NCI-H1930 (cell line): ENCODE measurements around the gene CDHR3.
"Not testable (repeated sequence)": the region's sequence is repeated elsewhere in the genome, so short reads cannot be mapped to it uniquely, and the experiment has no call there.

Source experiments
- DNase-seq, 2 experiments: peaks; one replicate each; lab custom pipeline; 2025; lab: John Stamatoyannopoulos, UW

The CDHR3 gene, protein sequence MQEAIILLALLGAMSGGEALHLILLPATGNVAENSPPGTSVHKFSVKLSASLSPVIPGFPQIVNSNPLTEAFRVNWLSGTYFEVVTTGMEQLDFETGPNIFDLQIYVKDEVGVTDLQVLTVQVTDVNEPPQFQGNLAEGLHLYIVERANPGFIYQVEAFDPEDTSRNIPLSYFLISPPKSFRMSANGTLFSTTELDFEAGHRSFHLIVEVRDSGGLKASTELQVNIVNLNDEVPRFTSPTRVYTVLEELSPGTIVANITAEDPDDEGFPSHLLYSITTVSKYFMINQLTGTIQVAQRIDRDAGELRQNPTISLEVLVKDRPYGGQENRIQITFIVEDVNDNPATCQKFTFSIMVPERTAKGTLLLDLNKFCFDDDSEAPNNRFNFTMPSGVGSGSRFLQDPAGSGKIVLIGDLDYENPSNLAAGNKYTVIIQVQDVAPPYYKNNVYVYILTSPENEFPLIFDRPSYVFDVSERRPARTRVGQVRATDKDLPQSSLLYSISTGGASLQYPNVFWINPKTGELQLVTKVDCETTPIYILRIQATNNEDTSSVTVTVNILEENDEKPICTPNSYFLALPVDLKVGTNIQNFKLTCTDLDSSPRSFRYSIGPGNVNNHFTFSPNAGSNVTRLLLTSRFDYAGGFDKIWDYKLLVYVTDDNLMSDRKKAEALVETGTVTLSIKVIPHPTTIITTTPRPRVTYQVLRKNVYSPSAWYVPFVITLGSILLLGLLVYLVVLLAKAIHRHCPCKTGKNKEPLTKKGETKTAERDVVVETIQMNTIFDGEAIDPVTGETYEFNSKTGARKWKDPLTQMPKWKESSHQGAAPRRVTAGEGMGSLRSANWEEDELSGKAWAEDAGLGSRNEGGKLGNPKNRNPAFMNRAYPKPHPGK

DNA sequence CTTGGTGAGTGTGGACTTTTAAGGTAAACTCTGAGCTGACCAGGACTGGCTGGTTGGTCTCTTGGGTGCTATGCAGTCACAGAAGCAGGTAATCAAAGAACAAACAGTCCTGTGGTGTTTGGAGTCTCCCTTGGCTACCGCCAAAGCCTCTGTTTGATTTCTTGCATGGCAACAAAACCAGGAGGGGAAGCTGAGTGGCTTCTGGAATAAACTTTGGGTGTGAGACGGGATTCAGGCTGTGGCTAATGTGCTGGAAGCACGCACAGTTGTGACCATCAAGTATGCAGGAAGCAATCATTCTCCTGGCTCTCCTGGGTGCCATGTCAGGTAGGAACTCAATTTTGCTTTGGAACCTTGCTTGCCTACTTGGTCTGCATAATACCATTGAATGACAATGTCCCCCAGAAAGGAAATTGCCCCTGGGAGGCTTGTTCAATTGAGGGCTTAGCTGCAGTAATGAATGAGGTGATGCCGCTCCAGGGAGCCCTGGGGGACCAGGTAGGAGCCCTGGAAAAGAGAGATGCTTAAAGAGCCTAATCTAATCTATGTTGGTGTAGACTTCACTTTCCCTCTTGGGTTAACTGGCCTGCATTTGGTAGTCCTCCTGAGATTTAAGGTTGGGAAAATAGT lies at the start of gene CDHR3:
Gene CDHR3 (plus strand): TSS at position 227 of the 630 bp plus-strand sequence. CDS start 55 bp downstream, at position 282.
- DNase-seq, result peak; percentile 54 to 92

DNA sequence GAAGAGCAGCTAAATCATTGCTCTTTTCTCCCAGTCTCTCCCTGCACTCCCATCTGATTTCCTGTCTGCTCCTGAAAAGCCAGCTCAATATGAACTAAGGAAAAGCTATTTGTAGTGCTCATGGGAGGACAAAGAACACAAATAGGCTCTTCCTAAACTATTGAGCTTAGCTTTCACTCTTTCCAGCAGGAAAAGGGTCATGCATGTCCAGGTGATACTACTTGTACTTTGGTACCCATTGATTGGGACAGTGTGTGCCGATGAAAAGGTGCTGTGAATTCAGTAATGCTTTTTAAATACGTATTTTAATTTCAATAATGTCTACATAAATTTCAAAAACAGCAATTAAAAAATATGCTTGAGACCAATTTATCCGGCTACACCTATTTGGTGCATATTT lies 49.1 kb upstream of the CDHR3 start:
- no peak for DNase-seq

DNA sequence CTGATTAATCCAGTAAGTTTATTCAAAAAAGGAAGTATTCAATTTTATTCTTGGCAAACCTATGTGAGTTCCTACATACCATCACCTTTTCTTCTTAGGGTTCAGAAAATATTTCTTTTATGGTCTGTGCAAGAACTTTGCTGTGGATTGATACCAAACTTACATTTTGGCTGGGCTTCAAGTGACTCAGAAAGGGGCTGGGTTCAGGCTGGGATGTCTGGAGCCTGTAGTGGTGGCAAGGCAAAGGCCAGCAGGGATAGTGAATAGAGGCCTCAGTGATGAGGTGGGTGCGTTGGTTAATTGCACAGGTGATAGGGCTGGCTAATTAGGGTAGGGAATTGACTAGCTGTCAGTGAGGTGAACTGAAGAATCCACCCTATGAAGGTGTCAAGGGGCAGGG lies 46.5 kb upstream of the CDHR3 start:
- no peak for DNase-seq

DNA sequence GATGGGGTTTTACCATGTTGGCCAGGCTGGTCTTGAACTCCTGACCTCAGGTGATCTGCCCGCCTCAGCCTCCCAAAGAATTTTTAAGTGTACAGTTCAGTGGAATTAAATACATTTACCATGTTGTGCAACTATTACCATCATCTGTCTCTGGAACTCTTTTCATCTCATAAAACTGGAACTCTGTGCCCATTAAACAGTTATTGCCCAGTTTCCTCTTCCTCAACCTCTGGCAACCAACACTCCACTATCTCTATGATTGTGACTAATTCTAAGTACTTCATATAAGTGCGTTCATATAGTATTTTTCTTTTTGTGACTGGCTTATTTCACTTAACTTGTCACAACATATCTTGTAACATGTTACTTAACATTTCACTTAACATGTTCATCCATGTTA lies 45.4 kb upstream of the CDHR3 start:
- DNase-seq, result no peak

DNA sequence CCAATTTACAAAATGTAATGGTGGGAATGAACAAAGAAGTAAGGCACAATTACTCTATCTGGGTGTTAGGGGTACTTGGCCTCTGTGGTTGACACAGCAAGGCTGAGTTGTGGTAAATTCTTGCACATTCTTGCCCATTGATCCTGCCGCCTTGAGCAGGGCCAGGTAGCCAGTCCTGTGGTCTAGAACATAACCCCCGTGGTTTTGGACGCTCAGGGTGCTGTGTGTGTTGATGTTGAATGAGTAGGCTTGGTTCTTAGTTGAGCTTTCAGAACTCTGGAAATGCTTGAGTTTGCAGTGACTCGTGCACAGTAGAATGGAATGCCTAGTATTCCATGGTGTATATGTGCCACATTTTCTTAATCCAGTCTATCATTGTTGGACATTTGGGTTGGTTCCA lies 42.3 kb upstream of the CDHR3 start:
- no peak for DNase-seq

DNA sequence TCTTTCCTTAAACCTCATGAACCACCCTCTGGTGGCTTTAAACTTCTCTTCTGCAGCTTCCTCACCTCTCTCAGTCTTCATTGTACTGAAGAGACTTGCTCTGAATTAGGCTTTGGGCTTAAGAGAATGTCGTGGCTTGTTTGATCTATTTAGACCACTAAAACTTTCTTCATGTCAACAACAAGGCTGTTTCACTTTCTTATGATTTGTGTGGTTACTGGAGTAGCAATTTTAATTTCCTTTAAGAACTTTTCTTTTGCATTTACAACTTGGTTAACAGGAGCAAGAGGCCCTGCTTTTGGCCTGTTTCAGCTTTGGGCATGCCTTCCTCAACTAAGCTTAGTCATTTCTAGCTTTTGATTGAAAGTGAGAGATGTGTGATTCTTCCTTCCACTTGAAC lies 38.1 kb upstream of the CDHR3 start:
- DNase-seq, result no peak

DNA sequence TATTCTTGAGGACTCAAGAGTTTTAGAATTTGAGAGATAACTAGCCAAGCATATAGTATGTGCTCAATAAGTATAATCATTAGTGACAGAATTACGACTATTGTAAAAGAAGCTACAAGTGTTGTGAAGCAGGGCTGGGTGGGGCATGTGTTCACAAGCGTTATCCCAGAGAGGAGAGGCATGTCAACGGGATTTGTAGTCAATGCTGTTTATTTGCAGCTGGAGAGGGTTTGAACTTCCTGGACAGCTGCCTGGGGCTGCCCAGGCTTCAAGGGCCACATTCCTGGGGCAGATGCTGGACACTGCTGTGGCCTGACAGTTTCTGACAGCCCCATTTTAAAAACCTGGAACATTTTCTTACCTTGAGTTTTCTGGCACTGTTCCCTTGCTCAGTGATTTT lies 36.9 kb upstream of the CDHR3 start:
- no peak for DNase-seq

DNA sequence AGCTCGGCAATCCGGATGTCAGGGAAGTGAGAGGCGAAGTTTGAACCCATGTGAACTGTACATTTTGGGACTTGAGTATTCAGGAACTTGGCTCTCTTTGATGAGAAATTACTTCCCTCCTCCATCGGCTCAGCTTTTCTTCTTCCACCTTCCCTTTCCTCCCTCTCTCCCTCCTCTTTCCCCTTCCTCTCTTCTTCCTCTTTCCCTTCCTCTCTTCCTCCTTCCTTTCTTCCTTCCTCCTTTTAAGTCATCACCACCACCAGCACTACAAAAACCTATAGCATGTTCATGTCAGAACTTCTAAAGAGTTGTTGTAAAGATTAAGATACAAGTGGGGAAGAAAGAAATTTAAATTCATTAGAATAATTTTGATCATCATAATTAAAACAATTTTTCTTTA lies 31.9 kb upstream of the CDHR3 start:
- DNase-seq, result no peak

DNA sequence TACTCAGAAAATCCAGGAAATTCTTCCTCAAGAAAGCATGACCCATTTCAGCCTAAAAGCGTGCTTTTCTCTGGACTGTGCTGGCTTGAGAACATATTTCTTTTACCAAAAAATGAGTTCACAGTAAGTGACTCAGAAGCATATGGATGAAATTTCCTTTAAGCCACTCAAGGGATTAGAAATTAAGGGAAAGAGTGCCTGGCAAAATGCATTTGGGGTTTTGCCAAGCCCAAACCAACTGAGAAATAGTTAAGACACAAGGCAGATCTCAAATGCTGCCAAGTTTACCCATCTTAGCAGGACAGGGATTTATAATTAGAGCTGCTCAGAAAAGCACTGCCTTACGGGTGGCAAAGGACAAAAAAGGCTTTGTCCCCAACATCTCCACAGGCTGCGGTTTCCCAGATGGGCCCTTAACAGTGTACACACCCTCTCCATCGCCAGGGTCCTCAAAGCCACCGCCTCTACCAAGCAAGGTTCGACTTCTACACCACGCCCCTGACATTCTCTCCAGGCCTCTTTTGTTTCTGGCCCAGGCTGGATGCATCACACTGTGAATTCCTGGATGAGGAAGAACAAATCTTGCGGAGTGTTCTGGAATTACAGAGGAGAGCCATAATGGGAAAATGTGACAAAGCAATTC lies 30.1 kb upstream of the CDHR3 start:
- DNase-seq, result no peak

DNA sequence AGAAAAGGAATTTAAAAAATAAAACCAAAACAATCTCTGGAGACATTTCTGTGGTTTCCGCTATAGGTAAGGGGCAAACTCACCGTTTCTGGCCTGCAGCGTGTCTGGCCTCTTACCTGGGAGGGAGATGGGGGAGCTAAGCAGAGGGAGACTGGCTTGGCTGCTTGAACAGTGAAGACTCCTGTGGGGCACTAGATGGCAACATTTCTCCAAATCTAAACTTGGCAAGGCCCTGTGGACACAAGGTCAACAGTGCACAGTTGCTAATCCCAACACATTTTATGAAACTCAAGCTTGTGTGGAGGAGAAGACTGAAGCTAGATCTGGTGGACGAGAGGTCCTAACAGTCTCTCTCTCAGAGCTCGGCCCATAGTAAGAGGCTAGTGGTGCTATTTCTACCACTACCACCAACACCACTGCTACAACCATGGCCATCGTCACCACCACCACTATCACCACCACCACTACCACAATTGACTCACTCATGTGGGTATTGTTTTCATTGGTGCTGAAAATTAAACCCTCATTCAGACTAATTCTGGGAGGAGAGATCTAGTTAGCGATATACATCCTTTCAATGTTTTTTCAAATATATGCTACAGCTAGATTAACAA lies 28.4 kb upstream of the CDHR3 start:
- peak; percentile 50 to 79 for DNase-seq

DNA sequence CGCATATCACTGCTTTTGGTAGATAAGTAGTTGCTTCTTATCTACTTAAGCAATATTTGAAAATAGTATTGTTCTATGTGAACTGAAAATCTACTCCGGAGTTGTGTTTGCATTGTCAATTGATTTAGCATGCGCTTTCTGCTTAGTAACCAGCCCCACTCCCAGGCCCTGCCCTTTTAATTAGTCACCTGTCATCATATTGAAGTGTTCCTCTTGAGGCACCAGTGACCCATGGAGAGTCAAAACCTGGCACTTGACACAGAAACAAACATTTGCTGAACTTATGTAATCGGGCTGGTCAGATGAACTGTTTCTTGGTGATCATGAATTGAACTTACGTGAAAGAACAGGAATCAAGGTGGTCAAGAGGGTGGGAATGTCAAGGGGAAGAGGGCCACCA lies 27.8 kb upstream of the CDHR3 start:
- DNase-seq, result no peak

DNA sequence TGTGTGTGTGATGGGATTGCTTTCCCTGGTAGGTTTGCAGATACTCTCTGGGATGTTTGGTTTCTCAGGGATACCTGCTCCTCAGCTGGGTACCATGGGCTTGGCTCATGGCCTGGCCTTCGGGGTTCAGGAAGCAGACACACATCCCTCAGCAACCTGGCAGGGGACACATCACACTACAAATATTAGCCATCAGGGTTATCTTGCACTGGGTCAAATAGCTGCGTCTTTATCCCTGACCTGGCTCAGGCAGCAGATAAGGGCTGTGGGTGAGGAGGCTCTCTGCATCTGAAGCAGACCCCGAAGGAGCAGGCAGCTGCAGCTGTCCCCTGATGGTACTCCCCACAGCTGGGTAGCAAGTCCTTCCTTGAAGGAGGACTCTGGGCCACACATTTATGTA lies 25.7 kb upstream of the CDHR3 start:
- DNase-seq, result no peak

DNA sequence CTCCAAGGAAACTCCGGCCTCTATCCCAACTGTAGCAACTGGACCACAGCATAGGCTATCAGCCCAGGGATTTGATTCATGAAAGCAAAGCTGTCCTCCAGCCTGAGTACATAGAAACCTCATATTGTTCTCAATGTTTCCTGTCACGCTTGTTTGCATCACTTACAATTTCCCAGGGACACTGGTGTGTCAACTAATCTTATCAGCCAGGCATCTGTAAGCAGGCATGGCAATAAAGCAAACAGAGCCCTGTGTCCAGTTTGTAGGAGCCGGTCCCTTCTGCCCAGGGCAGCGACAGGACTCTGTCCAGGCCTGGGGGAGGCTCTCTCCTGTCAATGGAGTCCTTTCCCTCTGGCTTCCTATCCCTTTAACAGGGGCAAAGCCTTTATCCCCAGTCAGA lies 23.0 kb upstream of the CDHR3 start:
- peak; percentile 53 to 64 for DNase-seq

DNA sequence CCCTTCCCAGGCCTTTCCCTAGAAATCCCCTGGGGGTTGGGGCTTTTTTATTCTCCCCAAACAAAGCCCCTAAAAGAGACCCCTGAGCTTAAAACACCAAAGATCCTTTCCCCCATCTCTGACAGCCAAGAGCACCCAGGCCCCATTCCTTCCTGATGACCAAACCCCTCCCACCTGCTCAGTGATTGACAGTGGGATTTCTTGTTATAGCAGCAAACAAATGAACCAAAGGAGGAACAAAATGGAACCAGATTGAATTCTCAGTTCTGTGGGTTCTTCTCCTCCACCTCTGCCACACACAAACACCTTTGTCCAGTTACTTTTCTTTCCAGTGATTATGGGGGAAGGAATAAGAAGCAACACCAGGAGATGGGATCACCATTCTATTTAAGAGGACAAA lies 21.5 kb upstream of the CDHR3 start:
- no peak for DNase-seq

DNA sequence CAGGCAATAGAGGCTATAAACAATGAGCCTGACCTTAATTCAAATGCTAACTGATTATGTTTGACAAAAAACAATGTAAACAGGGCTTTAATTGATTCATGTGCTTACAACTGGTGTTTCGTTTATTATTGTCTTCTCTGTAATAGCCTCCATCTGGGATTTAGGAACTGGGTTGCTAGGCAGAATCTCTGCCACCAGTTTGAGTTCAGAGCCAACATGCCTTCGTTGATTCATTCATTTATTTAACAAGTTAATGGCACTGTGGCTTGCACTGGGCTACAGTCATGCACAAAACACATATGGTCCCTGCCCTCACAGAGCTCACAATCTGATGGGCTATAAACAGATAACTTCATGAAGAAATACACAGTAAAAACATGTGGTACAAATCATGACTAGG lies 19.6 kb upstream of the CDHR3 start:
- DNase-seq, result no peak

DNA sequence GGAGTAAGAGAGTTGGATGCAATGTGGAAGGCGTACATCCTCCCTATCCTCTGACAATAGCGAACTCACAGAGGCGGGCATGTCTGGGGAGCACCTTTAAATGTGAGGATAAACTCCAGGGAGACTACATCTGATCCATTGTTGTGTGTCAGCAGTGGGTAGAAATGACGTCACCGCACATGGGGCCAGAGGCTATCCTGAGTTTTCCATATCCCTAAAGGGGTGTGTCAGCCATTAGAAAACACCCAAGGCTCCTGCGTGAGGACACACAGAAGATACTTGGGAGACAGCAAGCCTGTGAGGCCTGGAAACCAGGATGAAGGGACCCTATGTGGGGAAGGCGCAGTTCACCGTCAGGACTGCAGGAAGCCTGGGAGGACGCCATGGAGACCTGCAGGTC lies 17.2 kb upstream of the CDHR3 start:
- DNase-seq, result no peak

DNA sequence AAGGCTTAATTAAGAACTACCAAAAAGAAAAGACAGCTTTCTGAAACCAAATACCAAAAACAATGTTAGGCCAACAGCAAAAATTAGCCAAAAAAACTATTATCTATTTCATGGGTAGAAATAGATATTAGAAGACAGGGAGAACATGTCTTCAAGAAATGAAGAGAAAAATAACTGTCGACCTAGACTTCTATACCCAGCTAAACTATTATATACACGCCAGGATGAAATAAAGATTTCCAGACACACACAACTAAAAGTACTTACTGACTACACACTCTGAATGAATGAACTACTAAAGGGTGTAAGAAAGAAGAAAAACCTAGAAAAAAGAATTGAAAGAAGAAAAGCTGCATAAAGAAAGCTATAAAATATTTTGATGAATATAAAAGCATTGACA lies 11.5 kb upstream of the CDHR3 start:
- DNase-seq, result no peak

DNA sequence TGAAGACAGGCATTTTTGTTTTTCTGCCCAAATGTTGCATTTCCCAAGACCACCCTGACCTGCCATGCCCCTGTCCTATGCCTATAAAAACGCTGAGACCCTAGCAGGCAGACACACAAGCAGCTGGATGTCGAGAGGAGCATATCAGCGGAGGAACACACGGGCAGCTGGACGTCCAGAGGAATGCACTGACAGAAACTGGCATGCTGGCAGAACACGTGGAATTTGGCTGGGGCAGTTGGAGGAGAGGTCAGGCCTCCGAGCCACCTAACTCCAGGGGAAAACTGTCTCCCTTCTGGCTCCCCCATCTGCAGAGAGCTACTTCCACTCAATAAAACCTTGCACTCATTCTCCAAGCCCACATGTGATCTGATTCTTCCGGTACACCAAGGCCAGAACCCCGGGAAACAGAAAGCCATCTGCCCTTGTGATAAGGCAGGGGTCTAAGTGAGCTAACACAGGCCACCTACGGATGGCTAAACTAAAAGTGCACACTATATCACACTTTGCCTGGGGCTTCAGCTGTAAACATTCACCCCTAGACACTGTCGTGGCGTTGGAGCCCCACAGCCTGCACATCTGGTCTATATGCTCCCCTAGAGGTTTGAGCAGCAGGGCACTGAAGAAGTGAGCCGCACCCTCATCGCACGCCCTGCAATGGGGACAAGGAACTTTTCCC lies 10.0 kb upstream of the CDHR3 start:
- DNase-seq, result no peak

DNA sequence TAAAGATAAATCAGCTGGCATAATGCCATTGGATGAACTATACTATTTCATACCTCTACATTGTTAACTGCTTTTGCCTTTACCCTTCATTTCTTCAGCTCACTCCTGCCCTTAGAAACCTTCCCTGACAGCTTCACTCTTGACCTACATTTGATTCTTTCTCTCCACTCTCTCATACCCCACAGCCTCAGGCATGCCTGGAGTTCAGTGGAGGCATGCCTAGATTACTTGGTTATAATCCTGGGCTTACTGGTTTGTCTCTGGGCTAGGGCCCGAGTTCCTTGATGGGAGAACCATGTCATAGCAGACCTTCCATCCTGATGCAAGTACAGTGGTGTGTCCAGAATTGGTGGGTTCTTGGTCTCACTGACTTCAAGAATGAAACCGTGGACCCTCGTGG lies 8.4 kb upstream of the CDHR3 start:
- DNase-seq, result no peak

DNA sequence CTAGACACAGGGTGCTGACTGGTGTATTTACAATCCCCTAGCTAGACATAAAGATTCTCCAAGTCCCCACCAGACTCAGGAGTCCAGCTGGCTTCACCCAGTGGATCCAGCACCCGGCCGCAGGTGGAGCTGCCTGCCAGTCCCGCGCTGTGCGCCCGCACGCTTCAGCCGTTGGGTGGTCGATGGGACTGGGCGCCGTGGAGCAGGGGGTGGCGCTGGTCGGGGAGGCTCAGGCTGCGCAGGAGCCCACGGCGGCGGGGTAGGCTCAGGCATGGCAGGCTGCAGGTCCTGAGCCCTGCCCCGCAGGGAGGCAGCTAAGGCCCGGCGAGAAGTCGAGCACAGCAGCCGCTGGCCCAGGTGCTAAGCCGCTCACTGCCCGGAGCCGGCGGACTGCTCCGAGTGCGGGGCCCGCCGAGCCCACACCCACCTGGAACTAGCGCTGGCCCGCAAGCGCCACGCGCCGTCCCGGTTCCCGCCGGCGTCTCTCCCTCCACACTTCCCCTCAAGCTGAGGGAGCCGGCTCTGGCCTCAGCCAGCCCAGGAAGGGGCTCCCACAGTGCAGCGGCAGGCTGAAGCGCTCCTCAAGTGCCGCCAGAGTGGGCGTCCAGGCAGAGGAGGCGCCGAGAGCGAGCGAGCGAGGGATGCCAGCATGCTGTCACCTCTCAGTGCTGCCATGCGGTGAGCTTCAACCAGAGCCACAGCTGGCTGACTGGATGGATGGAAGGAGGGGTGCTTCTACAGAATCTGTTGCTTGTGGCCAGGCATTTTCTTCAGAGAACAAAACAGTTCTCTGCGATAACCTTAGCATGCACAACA lies 7.2 kb upstream of the CDHR3 start:
- DNase-seq, result not testable (repeated sequence)
